Motor neuron (in vitro differentiated cells): ENCODE results near the gene NMRK1. TPM values are rescaled to one million over a fixed set of nuclear protein-coding genes. Genes with fewer than 3 reads are reported as not detected.
A peak's percentile ranks its signal among the peaks of the same experiment; 100 is the strongest.

Source experiments
- ATAC-seq, 8 experiments: fragments of 200-7000 bp; cut with Tn5 transposase; replicated peaks in 6 of 8; 2 replicates each; pipeline ENCODE4 v1.8.0; 2021; ENCODE audit warnings: mild to moderate bottlenecking in 8 of 8, moderate library complexity in 8 of 8
- H3K27ac ChIP-seq, 2 donors: fragments of 250-450 bp; sonication (Bioruptor Pico); 2 replicates each; pipeline ENCODE4 v1.9.0; 2021; ENCODE audit warnings: antibody characterized with exemption in 2 of 2, mild to moderate bottlenecking in 2 of 2, moderate library complexity in 1 of 2
- H3K4me1 ChIP-seq, 2 donors: fragments of 250-450 bp; sonication (Bioruptor Pico); replicated peaks in 1 of 2; 2 replicates each; pipeline ENCODE4 v1.6.1; 2021; ENCODE audit warnings: antibody characterized with exemption in 2 of 2, mild to moderate bottlenecking in 2 of 2, moderate library complexity in 1 of 2
- H3K4me3 ChIP-seq, 5 donors: fragments of 250-450 bp; sonication (Bioruptor Pico); 2 replicates each; pipeline ENCODE4 v1.9.0; 2021; ENCODE audit warnings: antibody characterized with exemption in 5 of 5, mild to moderate bottlenecking in 5 of 5, moderate library complexity in 4 of 5
- WGBS, 10 experiments: fragments of 450-650 bp; shearing (Covaris generic); methylation state at CpG; one replicate each; pipeline ENCODE4 v1.0.0; 2022; 5-methylcytosine and 5-hydroxymethylcytosine counted together
- in situ Hi-C, 9 experiments: fragments of 400-800 bp; cut with MboI; loops; one replicate each; pipeline ENCODE4 v1.15.0; 2021; ENCODE audit warnings: low sequenced_read_pairs in 9 of 9, low pct_unique_long_range_greater_than_20kb in 2 of 9; ENCODE audit not compliant: unreplicated experiment in 9 of 9
- total RNA-seq, 8 experiments: library from RNA; unstranded; fragments of 300-600 nt; gene quantifications; 2 replicates each; pipeline versions ENCODE4 v1.2.3 to v1.2.4, GENCODE V29; 2022

Gene NMRK1
- total RNA-seq, 8 experiments from 2014 or later: 4.0 to 15.3 (median 9.2) TPM

- 3 to 58% (median 29%) methylated on average over 3 to 11 of the region's 11 CpGs; no CpG with 5 or more reads in 1 of the 10 experiments for WGBS, 10 experiments
- H3K4me3 ChIP-seq: peak overlapping the region; percentile 62 to 93 (median 83)
- ATAC-seq: no peak
- H3K27ac ChIP-seq: no peak overlapping the region
- H3K4me1 ChIP-seq: peaks cover 0 to 1% of the 10 kb centered on the region in 2 donors
- in situ Hi-C loops: no loop called here
Observed at GRCh38 chr9:75089373-75089766, 1.4 kb upstream of the NMRK1 start.

GRCh38 chr9:75088646-75089372, 854 bp upstream of the NMRK1 start:
- in situ Hi-C loops: no loop called here
- H3K27ac ChIP-seq: peak overlapping the region; percentile 20 to 31
- H3K4me1 ChIP-seq: peaks cover 0 to 6% of the 10 kb centered on the region in 2 donors
- H3K4me3 ChIP-seq: peak overlapping the region; percentile 62 to 93 (median 83)
- peak; percentile 11 to 48 (median 38) for ATAC-seq
- 0 to 3% (median 0%) methylated on average over 1 to 18 of the region's 43 CpGs for WGBS, 10 experiments

- Histone ChIP-seq H3K4me1 (peaks cover 0 to 6% of the 10 kb centered on the region in 2 donors), H3K27ac (peak overlapping the region in 1 of 2 donors; percentile 76), H3K4me3 (peak overlapping the region; percentile 62 to 93 (median 83))
- in situ Hi-C loops: no loop called here
- WGBS, 10 experiments: 0 to 30% (median 10%) methylated on average over 5 to 14 of the region's 20 CpGs
- peak in 2 of 8 experiments; percentile 3 to 4 for ATAC-seq
Observed at GRCh38 chr9:75087289-75087823, 599 bp downstream of the NMRK1 start.

- H3K27ac ChIP-seq: no peak overlapping the region
- no peak for ATAC-seq
- peaks cover 0 to 6% of the 10 kb centered on the region in 2 donors for H3K4me1 ChIP-seq
- 0 to 93% (median 82%) methylated on average over 2 to 13 of the region's 16 CpGs; no CpG with 5 or more reads in 1 of the 10 experiments for WGBS, 10 experiments
- in situ Hi-C loops: no loop called here
- peak overlapping the region in 4 of 5 donors; percentile 62 to 93 (median 76) for H3K4me3 ChIP-seq
Observed at GRCh38 chr9:75086541-75087288, 1.2 kb downstream of the NMRK1 start.

- Histone ChIP-seq H3K4me3 (no peak overlapping the region), H3K27ac (no peak overlapping the region), H3K4me1 (peaks cover 0 to 6% of the 10 kb centered on the region in 2 donors)
- no peak for ATAC-seq
- no CpG with 5 or more reads among the region's 1 CpG for WGBS, 10 experiments
- in situ Hi-C loops: no loop called here
Observed at GRCh38 chr9:75085640-75086039, 2.3 kb downstream of the NMRK1 start.

- Histone ChIP-seq H3K4me1 (peaks cover 0 to 6% of the 10 kb centered on the region in 2 donors), H3K4me3 (no peak overlapping the region), H3K27ac (no peak overlapping the region)
- no peak for ATAC-seq
- WGBS, 10 experiments: 40 to 100% (median 80%) methylated on average over 1 to 5 of the region's 5 CpGs
- in situ Hi-C loops: no loop called here
Observed at GRCh38 chr9:75084081-75084672, 3.8 kb downstream of the NMRK1 start.

GRCh38 chr9:75083188-75083970, 4.6 kb downstream of the NMRK1 start:
- no peak overlapping the region for H3K4me3 ChIP-seq
- in situ Hi-C loops: no loop called here
- H3K4me1 ChIP-seq: peaks cover 0 to 6% of the 10 kb centered on the region in 2 donors
- no peak overlapping the region for H3K27ac ChIP-seq
- ATAC-seq: no peak
- WGBS, 10 experiments: 20 to 74% (median 61%) methylated on average over 1 to 9 of the region's 12 CpGs; no CpG with 5 or more reads in 2 of the 10 experiments

- Histone ChIP-seq H3K4me1 (peaks cover 0 to 6% of the 10 kb centered on the region in 2 donors), H3K4me3 (no peak overlapping the region), H3K27ac (no peak overlapping the region)
- peak in 2 of 8 experiments; percentile 25 to 26 for ATAC-seq
- in situ Hi-C loops: no loop called here
- 0 to 100% (median 42%) methylated on average over 1 to 2 of the region's 2 CpGs; no CpG with 5 or more reads in 5 of the 10 experiments for WGBS, 10 experiments
Observed at GRCh38 chr9:75081632-75082031, 6.3 kb downstream of the NMRK1 start.

GRCh38 chr9:75072895-75073294, 15.1 kb downstream of the NMRK1 start:
- Histone ChIP-seq H3K4me3 (no peak overlapping the region), H3K4me1 (peaks cover 0 to 7% of the 10 kb centered on the region in 2 donors), H3K27ac (no peak overlapping the region)
- in situ Hi-C loops: loop anchor here in 4 of 9 experiments (10.0 to 25.0 kb wide), 2 partner anchors 286 to 298 kb away; no protein-coding TSS in a partner anchor
- peak in 1 of 8 experiments; percentile 18 for ATAC-seq
- WGBS, 10 experiments: 86 to 100% (median 92%) methylated on average over 1 to 4 of the region's 4 CpGs; no CpG with 5 or more reads in 3 of the 10 experiments

- in situ Hi-C loops: loop anchor here in 4 of 9 experiments (10.0 to 25.0 kb wide), 2 partner anchors 284 to 297 kb away; no protein-coding TSS in a partner anchor
Observed at GRCh38 chr9:75071530-75072122, 16.3 kb downstream of the NMRK1 start.

GRCh38 chr9:75069171-75069570, 18.8 kb downstream of the NMRK1 start:
- in situ Hi-C loops: loop anchor here in 1 of 9 experiments (25.0 kb wide), 1 partner anchor 282 kb away; no protein-coding TSS in a partner anchor
- ATAC-seq: no peak
- H3K4me3 ChIP-seq: no peak overlapping the region
- peaks cover 0 to 7% of the 10 kb centered on the region in 2 donors for H3K4me1 ChIP-seq
- WGBS, 10 experiments: 24 to 85% (median 45%) methylated on average over 1 to 2 of the region's 2 CpGs; no CpG with 5 or more reads in 1 of the 10 experiments
- H3K27ac ChIP-seq: no peak overlapping the region

More at GRCh38 chr9:75071530-75072122, 16.3 kb downstream of the NMRK1 start:
- 57 to 92% (median 79%) methylated on average over 1 to 5 of the region's 5 CpGs; no CpG with 5 or more reads in 3 of the 10 experiments for WGBS, 10 experiments
- Histone ChIP-seq H3K27ac (no peak overlapping the region), H3K4me3 (no peak overlapping the region), H3K4me1 (peaks cover 0 to 7% of the 10 kb centered on the region in 2 donors)
- ATAC-seq: no peak
